Tibial artery (tissue), 4 donors: ENCODE measurements around the gene MFSD11.

Experiments used
- DNase-seq, 2 donors: peaks; one replicate each; pipeline ENCODE4 v3.0.0-alpha.2; 2019
- H3K27ac ChIP-seq, 2 donors: fragments of 200-600 bp; sonication (generic) in 1 of 2; 1 replicate in 1 of 2; 2 replicates in 1 of 2; pipeline ENCODE4 v1.5.1; 2018 to 2019; ENCODE audit warnings: mild to moderate bottlenecking in 1 of 2
- H3K27me3 ChIP-seq, 2 donors: fragments of 200-600 bp; sonication (generic) in 1 of 2; one replicate each; pipeline versions ENCODE4 v1.5.1 to v1.6.0; 2016 to 2019
- H3K36me3 ChIP-seq, 3 donors: fragments of 200-600 bp; sonication (generic) in 2 of 3; one replicate each; pipeline ENCODE4 v1.5.1; 2016 to 2019; ENCODE audit warnings: mild to moderate bottlenecking in 2 of 3
- H3K4me1 ChIP-seq, 4 donors: fragments of 200-600 bp; sonication (generic) in 2 of 4; 1 replicate in 3 of 4; 2 replicates in 1 of 4; pipeline ENCODE4 v1.5.1; 2016 to 2019
- H3K4me3 ChIP-seq, 2 donors: fragments of 200-600 bp; sonication (generic) in 1 of 2; 1 replicate in 1 of 2; 2 replicates in 1 of 2; pipeline ENCODE4 v1.5.1; 2018 to 2019; ENCODE audit warnings: mild to moderate bottlenecking in 2 of 2
- H3K9me3 ChIP-seq, 3 donors: fragments of 200-600 bp; sonication (generic) in 1 of 3; one replicate each; pipeline ENCODE4 v1.5.1; 2016 to 2019
- CTCF ChIP-seq, 2 experiments: fragments of 200-600 bp in 1 of 2; fragments of 450-650 bp in 1 of 2; IDR thresholded peaks; one replicate each; pipeline ENCODE4 v1.5.1; 2017 to 2019; ENCODE audit warnings: antibody characterized with exemption in 2 of 2, mild to moderate bottlenecking in 1 of 2, moderate library complexity in 1 of 2
- intact Hi-C: fragments of 100-400 bp; cut with DNase I; formaldehyde crosslinking; loops from one replicate; pipeline ENCODE4 v1.15.0; 2023; ENCODE audit warnings: low total_unique reads

MFSD11 gene

DNA sequence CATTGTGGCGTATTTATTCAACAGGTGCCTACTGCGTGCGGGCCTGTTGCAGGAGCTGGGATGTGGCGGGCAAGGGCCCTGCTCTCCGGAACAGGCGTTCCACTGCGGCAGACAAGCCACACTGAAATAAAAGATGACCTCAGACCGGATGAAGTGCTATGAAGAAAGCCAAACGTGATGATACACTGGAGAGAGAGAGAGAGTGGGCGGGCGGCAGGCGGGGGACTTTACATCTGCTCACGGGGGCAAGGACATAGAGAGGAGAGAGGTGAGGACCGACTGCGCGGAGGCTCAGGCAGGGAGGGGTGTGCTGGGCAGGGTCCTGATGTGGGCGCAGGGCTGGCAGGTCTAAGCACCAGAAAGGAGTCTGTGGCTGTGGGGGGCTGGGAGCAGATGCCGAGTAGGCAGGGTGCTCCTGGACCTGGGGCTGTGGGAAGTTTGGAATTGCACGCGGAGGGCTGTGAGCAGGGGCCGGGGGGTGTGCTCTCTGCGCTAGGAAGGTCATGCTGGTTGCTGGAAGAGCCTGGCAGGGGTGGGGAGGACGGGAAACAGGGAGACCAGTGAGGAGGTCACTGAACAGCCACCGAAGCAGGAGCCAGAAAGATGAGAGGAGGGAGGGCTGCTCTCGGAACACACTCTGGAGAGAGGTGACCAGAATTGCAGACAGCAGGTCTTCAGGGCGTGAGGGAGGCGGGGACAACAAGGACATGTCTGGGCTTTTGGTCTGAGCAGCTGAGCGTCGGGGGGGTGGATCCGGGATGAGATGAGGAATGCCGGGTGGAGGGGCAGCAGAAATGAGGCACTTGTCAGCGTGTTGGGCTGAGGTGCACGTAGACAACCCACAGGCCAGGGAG lies 37.1 kb upstream of the MFSD11 start:
- Histone ChIP-seq H3K9me3 (no peaks in the 10 kb centered on the region), H3K27me3 (no peaks in the 10 kb centered on the region), H3K4me3 (peak overlapping the region; percentile 32 to 45), H3K27ac (peak overlapping the region; percentile 85 to 89), H3K36me3 (no peaks in the 10 kb centered on the region), H3K4me1 (peaks cover 7 to 92% (median 61%) of the 10 kb centered on the region in 4 donors)
- DNase-seq = peak; percentile 75 to 84
- TF ChIP-seq CTCF (IDR thresholded peaks at IDR 0.05) = no peak
- intact Hi-C loops = no loop called here

DNA sequence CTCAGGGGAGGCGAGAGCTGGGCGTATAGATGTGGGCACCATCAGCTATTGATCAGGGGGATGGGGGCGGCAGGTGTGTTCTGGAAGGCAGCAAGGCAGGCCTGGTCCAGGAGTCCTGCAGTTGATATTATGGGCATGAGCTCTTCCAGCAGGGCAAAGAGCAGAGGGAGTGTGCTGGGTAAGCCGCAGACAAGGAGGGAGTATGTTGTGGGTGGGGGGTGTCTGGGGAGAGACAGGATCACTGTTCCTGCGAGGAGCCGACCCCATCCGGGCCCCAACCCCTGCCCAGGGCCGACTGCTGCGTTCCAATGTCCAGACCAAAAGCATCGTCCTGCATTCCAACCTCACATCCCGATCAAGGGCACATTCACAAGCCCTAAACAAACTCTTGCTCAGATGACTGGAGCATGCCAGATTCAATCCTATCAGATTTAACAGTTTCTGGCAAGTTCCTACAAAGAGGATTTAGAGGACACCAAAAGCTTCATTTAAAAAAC lies 36.4 kb upstream of the MFSD11 start:
- intact Hi-C loops = no loop called here
- peaks cover 7 to 87% (median 57%) of the 10 kb centered on the region in 4 donors for H3K4me1 ChIP-seq
- H3K9me3 ChIP-seq = no peaks in the 10 kb centered on the region
- no peaks in the 10 kb centered on the region for H3K36me3 ChIP-seq
- TF ChIP-seq CTCF (IDR thresholded peaks at IDR 0.05) = no peak
- H3K4me3 ChIP-seq = peak overlapping the region; percentile 32 to 45
- no peaks in the 10 kb centered on the region for H3K27me3 ChIP-seq
- H3K27ac ChIP-seq = peak overlapping the region; percentile 85 to 89
- DNase-seq = no peak

DNA sequence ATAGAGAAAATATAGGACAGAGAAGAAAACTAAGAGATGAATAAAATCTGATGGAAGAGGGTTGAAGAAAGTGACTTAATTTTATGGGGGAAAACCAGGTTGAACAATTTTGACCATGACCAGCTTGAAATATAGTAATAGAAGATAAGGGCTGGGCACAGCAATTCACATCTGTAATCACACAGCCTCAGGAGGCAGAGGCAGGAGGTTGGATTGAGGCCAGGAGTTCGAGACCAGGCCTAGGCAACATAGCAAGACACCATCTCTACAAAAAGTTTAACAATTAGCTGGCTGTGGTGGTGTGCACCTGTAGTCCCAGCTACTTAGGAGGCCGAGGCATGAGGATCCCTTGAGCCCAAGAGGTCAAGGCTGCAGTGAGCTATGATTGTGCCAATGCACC lies 35.8 kb upstream of the MFSD11 start:
- no peaks in the 10 kb centered on the region for H3K36me3 ChIP-seq
- H3K27ac ChIP-seq = peak overlapping the region; percentile 85 to 89
- H3K4me3 ChIP-seq = no peak overlapping the region
- no peak for DNase-seq
- TF ChIP-seq CTCF (IDR thresholded peaks at IDR 0.05) = no peak
- H3K27me3 ChIP-seq = no peaks in the 10 kb centered on the region
- H3K4me1 ChIP-seq = peaks cover 7 to 86% (median 56%) of the 10 kb centered on the region in 4 donors
- intact Hi-C loops = no loop called here
- H3K9me3 ChIP-seq = no peaks in the 10 kb centered on the region

- peak overlapping the region; percentile 31 to 89 for H3K27ac ChIP-seq
- DNase-seq = no peak
- no peak overlapping the region for H3K4me3 ChIP-seq
- H3K36me3 ChIP-seq = no peaks in the 10 kb centered on the region
- H3K27me3 ChIP-seq = no peaks in the 10 kb centered on the region
- TF ChIP-seq CTCF (IDR thresholded peaks at IDR 0.05) = no peak
- H3K4me1 ChIP-seq = peaks cover 10 to 86% (median 54%) of the 10 kb centered on the region in 4 donors
- no peaks in the 10 kb centered on the region for H3K9me3 ChIP-seq
- intact Hi-C loops = no loop called here
Measured at GRCh38 chr17:76702941-76703637, 34.8 kb upstream of the MFSD11 start.

- H3K4me1 ChIP-seq = peaks cover 11 to 77% (median 46%) of the 10 kb centered on the region in 4 donors
Measured at GRCh38 chr17:76704805-76705204, 33.1 kb upstream of the MFSD11 start.

More at GRCh38 chr17:76704805-76705204, 33.1 kb upstream of the MFSD11 start:
- H3K27me3 ChIP-seq = no peaks in the 10 kb centered on the region
- H3K4me3 ChIP-seq = no peak overlapping the region
- no peak for TF ChIP-seq CTCF (IDR thresholded peaks at IDR 0.05)
- DNase-seq = no peak
- no peaks in the 10 kb centered on the region for H3K9me3 ChIP-seq
- no peaks in the 10 kb centered on the region for H3K36me3 ChIP-seq
- peak overlapping the region in 1 of 2 donors; percentile 32 for H3K27ac ChIP-seq
- intact Hi-C loops = no loop called here
